ENCODE measurements around the gene RPL29.
A peak's percentile ranks its signal among the peaks of the same experiment; 100 is the strongest.
"Not testable (repeated sequence)": the region's sequence is repeated elsewhere in the genome, so short reads cannot be mapped to it uniquely, and the experiment has no call there.

The RPL29 gene

GRCh38 chr3:52005571-52005986 is 9.9 kb upstream of the RPL29 start:
- DNase-seq, result peak in 3 of 4 experiments; percentile 17 to 46 (median 28)

GRCh38 chr3:52004906-52005395 is 9.3 kb upstream of the RPL29 start:
- no peak for DNase-seq

DNA sequence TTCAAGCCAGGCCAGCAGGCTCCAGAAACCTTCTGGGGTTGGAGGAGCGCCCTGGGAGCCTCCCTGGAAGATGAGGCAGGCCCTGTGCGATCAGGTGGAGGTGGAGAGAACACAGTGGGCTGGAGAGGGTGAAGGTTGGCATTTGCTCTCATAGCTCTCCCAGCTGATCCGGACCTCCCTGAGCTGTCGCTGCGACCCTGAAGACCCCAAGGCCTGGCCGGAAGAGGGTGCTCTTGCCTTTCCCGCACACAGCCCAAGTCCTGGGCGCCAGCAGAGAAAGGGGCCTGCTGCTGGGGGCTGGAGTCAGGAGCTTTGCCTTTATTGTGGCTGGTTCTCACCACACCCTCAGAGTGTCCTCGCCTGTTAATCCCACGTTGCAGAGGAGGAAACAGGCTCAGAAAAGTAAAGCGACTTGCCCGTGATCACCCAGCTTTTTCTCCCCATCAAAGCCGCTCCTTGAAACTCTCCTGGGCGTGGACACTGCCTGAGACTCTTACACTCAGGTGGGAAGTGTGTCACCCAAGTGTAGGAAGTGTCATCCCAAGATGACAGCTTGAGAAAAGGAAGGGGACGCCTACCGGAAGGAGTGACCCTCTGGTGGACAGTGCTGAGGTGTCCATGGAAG is 8.6 kb upstream of the RPL29 start:
- peak in 2 of 4 experiments; percentile 18 to 26 for DNase-seq

- DNase-seq, result no peak
Observed at GRCh38 chr3:52002748-52003147, 7.1 kb upstream of the RPL29 start.

GRCh38 chr3:52001443-52001974 is 5.8 kb upstream of the RPL29 start:
- DNase-seq, result peak; percentile 62 to 83 (median 69)

GRCh38 chr3:51999846-52000245 is 4.2 kb upstream of the RPL29 start:
- DNase-seq, result no peak

DNA sequence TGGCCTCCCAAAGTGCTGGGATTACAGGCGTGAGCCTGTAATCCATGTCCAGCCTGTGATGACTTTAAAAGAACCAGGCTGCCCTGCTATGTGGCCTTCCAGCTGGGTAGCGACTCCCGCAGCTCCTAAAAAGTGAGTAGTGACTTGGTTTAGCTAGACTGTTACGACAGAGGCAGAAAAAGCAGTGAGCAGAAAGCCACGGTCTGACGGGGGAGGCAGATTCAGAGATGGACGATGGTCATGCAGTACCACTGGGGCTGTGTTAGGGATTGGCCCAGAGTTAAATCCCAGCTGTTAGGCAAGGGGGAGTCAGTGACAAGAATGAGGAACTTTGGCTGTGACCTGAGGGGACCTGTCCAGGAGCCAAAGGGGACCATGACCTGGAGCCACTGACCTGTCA is 3.1 kb upstream of the RPL29 start:
- peak in 1 of 4 experiments; percentile 24 for DNase-seq

GRCh38 chr3:51997935-51998596 is 2.4 kb upstream of the RPL29 start:
- no peak for DNase-seq

DNA sequence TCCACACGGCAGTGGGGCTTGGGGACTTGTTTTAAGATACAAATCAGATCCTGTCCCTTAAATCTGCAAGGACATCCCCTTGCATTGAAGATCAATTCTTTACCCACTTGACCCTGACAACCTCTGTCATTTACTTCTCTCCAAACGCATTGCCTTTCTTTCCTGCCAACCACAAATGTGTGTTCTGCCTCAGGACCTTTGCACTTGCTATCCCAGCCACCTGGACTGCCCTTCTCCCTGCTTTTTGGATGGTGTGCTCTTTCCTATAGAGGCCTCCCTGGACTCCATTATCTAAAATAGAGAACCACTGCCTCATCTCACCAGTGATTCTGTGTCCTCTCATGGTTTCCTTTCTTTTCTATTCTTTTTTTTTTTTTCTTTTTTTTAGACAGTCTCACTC is 1.5 kb upstream of the RPL29 start:
- DNase-seq, result no peak

DNA sequence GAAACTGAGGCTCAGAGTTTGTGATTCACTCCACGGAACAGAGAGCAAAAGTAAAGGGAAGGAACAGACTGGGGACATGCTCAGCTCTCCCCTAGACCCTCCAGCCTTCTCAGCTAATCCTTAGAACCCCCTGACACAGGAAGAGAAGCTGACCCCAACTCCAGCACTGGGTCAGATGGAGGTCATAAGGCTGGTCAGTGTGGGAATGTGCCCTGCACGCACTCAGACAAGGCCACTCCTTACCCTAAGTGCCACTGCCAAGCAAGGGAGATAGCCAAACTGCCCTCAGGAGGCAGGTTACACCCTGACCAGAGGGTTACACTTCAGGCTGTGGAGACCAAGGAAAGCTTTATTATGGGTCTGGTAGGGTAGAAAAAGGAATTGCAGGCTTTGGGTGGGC is 1.2 kb downstream of the RPL29 start:
- no peak for DNase-seq

GRCh38 chr3:51993657-51994056 is 2.0 kb downstream of the RPL29 start:
- DNase-seq, result not testable (repeated sequence)

DNA sequence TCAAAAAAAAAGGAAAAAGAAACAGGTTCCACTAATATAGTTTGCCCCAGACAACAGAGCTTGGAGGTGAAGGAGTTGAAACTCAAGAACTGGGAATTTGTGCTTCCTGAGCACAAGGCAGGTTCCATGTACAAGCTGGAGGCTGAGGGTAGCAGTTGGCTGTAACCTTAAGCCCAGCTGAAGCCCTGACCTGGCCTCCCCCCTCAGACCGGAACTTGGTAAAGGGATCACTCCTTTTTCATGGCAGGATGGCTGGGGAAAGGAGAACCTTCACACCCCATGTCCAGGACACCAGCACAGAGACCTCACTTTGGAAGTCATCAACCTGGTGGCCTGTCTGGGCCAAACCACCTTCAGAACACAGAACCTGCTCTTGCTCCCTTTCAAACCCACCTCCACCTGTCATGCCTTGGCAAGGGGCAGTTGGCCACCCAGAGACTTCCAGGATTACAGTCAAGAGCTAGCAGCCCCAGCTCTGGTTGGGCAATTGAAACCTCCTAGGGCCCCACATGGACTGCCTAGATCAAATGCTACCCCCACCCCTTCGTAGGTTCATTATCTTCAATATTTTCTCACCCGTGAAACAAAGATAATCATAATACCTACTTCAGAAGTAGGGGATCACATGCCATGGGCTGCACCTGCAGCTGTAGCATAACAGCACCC is 3.5 kb downstream of the RPL29 start:
- DNase-seq, result no peak

GRCh38 chr3:51990501-51990971 is 5.2 kb downstream of the RPL29 start:
- not testable (repeated sequence) for DNase-seq

- DNase-seq, result no peak
Observed at GRCh38 chr3:51988286-51989146, 7.2 kb downstream of the RPL29 start.

DNA sequence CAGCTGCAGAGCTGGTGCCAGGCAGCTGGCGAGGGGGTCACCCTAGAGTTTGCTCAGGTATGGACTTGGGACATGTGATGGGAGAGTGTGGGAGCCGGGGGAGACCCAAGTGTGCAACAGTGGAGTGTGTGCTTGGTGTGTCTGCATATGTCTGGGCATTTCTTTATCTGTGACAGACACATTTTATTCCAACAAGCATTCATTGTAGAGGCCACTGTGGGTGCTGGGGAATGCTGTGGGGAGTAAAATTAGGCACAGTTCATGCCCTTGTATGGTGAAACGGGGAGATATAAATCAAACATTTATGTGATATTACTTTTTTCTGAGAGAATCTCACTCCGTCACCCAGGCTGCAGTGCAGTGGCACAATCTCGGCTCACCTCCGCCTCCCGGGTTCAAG is 8.1 kb downstream of the RPL29 start:
- no peak for DNase-seq

DNA sequence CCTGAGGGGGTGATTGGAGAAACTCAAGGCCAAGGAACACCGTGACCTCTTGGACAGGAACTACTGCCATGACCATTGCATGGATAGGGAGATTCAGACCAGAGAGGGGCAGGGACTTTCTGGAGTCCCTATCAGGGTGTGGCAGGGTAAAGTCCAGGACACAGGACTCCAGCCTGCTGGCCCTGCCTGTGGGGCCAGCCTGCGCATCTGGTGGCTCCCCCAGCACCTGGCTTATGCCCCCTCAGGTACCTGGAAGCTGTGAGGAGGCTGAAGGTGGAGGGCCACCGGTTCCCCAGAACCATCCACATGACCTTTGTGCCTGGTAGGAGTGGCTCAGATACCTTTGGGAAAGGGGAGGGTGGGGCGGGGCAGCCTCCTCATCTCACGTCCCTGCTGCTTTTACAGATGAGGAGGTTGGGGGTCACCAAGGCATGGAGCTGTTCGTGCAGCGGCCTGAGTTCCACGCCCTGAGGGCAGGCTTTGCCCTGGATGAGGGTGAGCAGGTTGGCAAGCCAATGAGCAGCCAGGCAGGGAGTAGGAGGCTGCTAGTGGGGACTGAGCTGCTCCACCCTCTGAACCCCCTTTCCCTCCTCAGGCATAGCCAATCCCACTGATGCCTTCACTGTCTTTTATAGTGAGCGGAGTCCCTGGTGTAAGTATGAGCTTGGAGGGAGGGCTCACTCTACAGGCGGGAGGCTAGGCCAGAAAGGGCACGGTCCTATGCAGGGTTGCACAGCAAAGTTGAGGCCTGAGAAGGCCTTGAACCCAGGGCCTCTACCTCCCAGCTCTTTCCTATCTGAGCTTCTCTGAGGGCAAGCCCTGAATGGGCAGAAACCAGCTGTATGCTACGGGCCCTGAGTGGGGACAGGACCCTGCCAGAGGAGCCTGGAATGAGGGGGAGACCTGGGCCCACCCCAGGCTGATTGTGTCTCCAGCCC is 9.4 kb downstream of the RPL29 start:
- DNase-seq, result no peak

GRCh38 chr3:51985063-51985462 is 10.6 kb downstream of the RPL29 start:
- DNase-seq, result no peak

DNA sequence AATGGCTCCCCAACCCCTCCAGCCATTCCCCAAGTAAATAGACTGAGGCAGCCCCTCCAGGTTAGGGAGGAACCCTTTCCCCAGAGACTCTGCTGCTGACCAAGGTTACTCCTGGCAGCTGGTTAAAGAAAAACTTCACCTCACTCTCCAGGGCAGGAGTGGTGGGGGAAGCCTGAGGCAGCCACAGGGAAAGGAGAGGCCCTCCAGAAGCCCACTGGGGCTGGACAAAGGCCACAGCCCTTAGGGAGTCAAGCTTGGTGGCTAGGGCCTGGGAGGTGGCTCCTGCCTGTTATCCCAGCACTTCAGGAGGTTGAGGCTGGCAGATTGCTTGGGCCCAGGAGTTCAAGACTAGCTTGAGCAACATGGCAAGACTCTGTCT is 11.4 kb downstream of the RPL29 start:
- no peak for DNase-seq

- DNase-seq, result no peak
Observed at GRCh38 chr3:51983578-51984268, 12.0 kb downstream of the RPL29 start.

DNA sequence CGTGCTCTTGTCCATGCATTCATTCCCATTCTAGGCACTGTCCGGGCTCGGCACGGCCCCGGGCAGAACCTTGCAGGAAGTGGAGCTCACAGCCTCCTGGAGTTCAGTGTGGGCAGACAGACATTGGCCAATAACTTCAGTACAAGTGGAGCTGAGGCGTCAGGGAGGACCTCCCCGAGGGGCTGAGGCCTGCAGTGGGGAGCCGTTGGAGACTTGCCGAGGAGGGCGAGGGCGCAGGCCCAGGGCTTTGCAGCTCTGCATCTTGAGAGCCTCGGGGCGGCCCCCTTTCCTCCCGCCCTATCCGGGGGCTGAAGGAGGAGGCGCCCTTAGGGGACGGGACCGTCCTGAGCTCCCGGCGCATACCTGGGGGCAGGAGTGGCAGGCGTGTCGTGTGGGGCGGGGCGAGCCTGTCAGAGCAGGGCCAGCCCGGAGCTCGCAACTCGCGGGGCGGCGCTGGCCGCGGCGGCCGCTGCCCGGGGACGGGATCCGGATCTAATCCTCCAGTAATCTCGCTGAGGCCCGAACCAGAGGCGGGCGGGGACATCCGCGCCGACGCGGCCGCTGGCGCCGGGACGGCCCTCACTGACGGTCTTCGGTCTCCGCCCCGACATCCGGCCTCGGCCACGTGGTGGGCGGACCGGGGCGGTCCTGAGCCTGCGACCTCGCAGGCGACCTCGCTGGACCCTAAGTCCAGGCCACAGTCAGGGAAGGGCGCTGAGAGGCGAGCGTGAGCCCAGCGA is 12.7 kb downstream of the RPL29 start, which contains the start of gene ACY1:
ACY1 (plus strand) TSS at position 698 of the 740 bp plus-strand sequence. CDS start 530 bp downstream, outside the sequence.
- DNase-seq, result peak; percentile 91 to 97 (median 94)

Measured in suppressor macrophage (primary cell).